ENCODE results near the gene CSTF1.
"Not testable (repeated sequence)": the region's sequence is repeated elsewhere in the genome, so short reads cannot be mapped to it uniquely, and the experiment has no call there.

CSTF1 gene

GRCh38 chr20:56371977-56372376 lies 20.5 kb upstream of the CSTF1 start:
- DNase-seq = peak; percentile 6

DNA sequence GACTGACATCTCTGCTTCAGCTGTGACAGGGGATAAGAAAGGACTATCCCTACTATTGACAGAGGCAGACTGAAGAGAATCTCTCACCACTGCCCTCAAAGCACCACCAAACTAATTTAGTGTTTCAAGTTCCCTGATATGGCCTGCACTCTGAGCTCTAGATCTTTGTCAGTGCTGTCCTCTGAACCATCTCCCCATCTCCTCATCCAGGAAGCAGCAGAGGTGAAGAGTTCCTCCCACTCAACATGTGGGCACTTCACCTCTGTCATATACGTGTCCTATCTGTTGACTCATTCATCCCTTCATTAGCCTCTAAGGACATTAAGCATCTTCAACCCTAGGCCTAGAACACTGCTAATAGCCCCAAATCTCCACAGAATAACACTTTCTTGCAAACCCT lies 19.6 kb upstream of the CSTF1 start:
- DNase-seq = peak; percentile 24

DNA sequence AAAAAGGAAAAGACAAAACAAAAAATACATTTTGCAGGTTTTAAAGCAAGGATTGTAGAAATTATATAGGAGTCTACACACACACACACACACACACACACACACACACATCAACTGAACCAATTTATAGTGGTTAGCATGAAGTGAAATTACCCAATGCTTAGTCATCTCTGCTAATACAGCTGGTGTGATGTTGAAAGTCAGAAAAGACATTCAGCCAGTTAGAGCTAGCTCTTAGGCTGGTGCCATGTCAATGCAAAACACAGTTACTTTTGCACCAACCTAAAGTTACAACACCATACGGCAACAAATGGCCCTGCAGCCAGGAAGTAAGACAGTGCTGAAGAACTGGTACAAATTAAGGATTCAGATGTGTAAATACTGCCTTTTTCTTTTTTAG lies 18.5 kb upstream of the CSTF1 start:
- peak; percentile 16 for DNase-seq

- DNase-seq = no peak
Measured at GRCh38 chr20:56376331-56376730, 16.1 kb upstream of the CSTF1 start.

- no peak for DNase-seq
Measured at GRCh38 chr20:56378386-56378785, 14.1 kb upstream of the CSTF1 start.

- no peak for DNase-seq
Measured at GRCh38 chr20:56380375-56380774, 12.1 kb upstream of the CSTF1 start.

- DNase-seq = no peak
Measured at GRCh38 chr20:56381501-56381900, 10.9 kb upstream of the CSTF1 start.

DNA sequence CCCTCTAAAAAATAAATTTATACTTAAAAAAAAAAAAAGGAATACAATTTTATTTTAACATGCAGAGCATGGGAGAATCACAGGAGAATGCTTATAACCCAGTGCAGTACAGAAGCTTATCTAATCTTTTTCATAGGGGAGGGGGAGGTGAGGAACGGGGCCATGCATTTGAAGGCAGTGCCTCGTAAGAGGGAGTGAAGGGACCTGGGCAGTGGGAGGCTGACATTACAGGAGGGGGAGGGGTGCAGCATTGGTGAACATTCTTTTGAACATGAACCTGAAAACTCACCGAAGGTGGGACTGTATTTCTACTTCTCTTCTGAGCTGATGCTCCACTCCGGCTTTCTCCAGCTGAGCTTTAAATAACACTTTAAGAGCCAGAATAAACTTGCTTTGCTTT lies 9.7 kb upstream of the CSTF1 start:
- no peak for DNase-seq

DNA sequence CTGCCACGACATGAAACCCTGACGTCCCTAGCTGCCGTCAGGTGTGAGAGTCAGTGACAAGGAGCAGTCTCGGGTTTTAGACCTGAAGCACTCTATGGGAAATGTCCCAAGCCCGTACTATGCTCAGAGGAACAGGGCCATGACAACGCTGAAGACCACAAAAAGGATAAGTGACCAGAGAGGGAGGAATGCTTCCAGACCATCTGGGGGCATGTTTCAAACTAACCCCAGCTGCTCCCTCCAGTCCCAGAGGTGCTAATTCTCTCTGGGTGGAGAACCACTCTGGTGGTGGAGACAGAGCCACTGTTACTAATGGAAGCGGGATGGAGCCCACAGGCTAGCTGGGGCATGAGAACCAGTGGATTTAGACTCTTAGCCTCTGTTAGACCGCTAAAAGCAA lies 9.1 kb upstream of the CSTF1 start:
- no peak for DNase-seq

- DNase-seq = no peak
Measured at GRCh38 chr20:56385130-56385529, 7.3 kb upstream of the CSTF1 start.

- DNase-seq = no peak
Measured at GRCh38 chr20:56386219-56386618, 6.2 kb upstream of the CSTF1 start.

- no peak for DNase-seq
Measured at GRCh38 chr20:56388882-56389281, 3.6 kb upstream of the CSTF1 start.

GRCh38 chr20:56389807-56390206 lies 2.6 kb upstream of the CSTF1 start:
- no peak for DNase-seq

DNA sequence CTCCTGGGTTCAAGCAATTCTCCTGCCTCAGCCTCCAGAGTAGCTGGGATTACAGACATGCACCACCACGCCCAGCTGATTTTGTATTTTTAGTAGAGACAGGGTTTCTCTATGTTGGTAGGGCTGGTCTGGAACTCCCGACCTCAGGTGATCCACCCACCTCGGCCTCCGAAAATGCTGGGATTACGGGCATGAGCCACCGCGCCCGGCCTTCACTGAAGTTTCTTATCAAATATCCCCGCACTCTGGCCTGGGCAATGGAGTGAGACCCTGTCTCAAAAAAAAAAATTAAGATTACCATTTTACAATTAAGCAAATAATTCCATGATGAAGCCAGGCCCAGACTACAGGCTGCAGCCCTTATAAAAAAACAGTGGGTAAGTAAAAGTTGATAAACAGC lies 2.0 kb upstream of the CSTF1 start:
- not testable (repeated sequence) for DNase-seq

DNA sequence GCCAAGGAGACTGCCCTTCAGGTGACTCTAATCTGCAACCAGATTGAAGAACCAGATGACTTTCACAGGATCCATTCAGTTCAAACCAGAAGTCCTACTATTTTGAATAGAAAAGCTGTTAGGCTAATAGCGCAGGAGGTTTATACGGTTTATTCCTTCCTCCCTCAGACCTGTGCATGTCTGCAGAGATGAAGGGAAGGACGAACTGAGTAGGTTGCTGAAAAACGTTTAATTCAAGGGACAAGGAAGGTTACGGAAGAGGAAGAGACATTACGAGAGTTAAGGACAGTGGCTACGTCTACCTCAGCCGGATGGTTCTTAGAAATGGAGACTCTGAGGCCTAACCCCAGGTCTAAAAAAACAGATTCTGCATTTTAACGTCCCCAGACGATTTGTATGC lies 1.4 kb upstream of the CSTF1 start:
- DNase-seq = no peak

DNA sequence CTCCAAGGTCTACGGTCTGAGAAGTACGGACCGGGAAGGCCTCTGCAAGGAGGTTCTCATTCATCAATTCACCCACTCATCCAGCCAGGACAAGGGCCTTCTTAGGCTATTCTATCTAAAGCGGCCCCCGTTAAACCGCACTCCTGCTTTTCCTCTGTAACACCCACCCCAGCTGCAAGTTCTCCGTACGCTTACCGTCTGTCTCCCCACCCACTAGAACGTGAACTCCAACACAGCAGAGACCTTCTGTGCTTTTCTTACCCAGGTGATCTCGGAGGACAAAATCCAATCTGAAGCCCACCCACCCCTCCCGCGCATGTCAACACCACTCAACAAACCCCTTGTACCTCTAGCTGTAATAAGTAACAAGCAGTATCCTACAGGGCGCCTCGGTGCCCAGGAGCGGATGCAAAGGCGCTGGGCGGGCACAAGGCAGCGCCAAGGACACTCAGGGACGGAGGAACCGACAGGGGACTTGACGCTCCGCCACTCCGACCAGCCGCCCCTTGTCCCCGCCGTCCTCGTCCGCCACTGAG lies 781 bp upstream of the CSTF1 start:
- DNase-seq = no peak

DNA sequence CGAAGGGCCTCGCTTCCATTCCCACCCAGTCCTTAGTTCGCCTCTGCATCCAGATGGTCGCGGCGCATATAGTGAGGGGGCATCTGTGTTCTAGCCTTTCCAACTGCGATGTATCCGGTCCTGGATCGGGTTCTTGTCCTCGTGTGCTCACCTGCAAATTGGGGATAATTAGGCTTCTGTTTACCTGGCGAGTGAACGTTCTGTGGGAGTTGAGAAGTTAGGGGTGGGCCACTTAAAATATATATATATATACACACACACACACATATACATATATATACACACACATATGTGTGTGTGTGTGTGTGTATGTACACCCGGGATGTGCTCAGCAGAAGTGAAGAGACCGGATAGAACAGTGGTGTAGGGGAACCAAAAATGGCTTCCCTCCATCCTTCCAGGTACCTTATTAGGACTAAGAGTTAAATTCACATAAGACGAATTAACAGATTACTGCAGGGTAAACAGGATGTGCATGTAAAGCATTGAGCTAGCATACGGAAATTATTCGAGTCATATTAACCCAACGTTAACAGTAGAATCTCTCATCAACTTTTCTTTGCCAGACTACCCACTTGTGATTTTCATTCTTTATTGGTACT lies 537 bp downstream of the CSTF1 start:
- DNase-seq = no peak

DNA sequence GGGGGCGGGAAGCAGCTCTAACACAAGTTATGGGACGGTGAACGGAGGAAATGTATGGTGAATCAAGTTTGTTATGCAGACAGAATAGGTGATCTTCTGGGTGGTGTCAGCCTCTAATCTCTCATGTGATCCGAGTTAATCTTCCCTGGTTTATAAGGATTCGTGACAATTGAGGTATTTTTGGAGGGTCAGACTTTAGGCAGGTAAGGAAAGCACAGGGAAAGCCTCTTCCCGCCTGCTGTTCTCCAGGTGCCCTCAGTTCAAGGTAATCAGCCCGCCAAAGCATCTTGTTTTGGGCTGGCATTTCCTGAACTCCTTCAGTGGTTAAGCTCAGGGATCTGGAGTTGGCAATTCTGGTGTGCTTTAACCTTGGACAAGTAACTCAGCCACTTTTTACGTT lies 1.2 kb downstream of the CSTF1 start:
- DNase-seq = no peak

- DNase-seq = no peak
Measured at GRCh38 chr20:56395166-56395565, 2.7 kb downstream of the CSTF1 start.

DNA sequence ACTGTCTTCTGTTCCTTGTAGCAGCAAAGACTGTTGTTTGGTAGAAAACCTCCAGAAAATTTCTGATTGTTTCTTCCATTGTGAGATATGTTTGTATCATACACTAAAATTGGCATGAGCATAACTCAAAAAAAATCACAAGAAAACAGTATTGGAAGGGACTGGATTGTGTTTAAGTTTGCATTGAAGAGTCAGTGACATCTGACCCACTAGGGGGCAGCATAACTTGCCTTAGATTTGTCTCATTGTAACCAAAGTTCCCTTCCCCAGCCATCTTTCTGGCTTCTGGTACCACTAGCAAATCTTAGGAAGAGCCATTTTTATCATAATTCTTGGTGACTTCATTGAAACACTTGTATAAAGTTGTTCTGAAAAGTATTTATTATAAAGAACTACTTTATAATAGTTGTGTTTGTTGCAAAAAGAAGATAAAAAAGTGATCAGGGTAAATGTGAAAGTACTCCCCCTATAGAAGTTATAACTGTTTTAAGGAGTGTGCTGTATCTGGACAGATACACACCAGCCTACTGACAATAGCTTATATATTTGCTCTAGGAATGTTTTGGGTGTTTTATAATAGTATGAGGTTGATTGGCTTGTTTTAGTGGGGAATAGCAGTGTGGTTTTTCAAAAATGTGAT lies 7.7 kb downstream of the CSTF1 start:
- DNase-seq = peak; percentile 76

- DNase-seq = no peak
Measured at GRCh38 chr20:56403465-56403864, 11.0 kb downstream of the CSTF1 start.

- DNase-seq = not testable (repeated sequence)
Measured at GRCh38 chr20:56405356-56405755, 12.9 kb downstream of the CSTF1 start.

GRCh38 chr20:56406910-56407309 lies 14.5 kb downstream of the CSTF1 start:
- no peak for DNase-seq

DNA sequence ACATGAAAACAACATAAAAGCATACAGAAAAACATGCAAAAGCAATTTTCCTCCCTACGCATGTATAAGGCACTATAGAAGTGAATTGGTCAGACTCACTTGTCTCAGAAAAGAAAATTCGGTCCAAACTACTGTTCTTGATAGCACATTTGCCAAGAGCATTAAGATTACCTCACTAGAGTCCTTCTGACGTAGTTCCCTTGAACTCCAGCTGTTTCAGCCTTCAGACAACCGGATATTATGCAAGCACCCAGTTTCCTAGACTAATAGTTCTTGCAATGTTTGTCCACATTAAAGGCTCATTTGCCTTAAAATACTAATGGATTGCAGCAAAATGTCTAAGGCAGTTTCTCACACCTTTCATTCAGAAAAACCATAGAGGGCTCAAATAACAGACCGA lies 17.1 kb downstream of the CSTF1 start:
- no peak for DNase-seq

DNA sequence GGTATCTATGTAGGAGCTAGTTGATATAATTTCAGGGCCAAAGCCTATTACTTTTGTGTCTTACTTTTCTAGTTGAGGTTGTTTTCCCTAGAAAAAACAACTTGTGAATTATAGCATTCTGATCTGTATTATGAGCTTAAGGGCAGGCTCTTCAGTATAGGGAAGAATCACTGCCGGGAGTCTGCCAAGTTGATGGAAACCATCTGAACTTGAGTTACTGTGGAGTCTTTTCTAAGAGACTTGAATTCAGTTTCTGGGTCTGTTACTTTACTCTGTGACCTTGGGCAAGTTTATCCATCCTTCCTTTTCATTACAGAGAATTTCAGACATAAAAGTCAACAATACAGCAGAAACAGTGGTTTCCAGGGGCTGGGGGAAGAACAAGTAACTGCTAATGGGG lies 17.5 kb downstream of the CSTF1 start:
- DNase-seq = no peak
